ENCODE measurements around the gene OPRL1.

The OPRL1 gene

GRCh38 chr20:64044484-64045247, 35.2 kb upstream of the OPRL1 start:
- Histone ChIP-seq H3K4me3 (ENCODE audit: low read depth, low read length) (no peak overlapping the region), H3K9ac (ENCODE audit: low read length) (no peak overlapping the region), H3K27me3 (ENCODE audit: control insufficient read depth, insufficient read depth, low read length) (peaks cover 83% of the 10 kb centered on the region), H3K4me1 (ENCODE audit: control insufficient read depth, insufficient read depth, low read length) (peaks cover 29% of the 10 kb centered on the region), H3K9me3 (ENCODE audit: control insufficient read depth, insufficient read depth, low read depth, low read length) (no peaks in the 10 kb centered on the region), H3K27ac (ENCODE audit: low read depth, low read length) (no peak overlapping the region), H3K36me3 (ENCODE audit: control insufficient read depth, insufficient read depth, low read length) (no peaks in the 10 kb centered on the region)

DNA sequence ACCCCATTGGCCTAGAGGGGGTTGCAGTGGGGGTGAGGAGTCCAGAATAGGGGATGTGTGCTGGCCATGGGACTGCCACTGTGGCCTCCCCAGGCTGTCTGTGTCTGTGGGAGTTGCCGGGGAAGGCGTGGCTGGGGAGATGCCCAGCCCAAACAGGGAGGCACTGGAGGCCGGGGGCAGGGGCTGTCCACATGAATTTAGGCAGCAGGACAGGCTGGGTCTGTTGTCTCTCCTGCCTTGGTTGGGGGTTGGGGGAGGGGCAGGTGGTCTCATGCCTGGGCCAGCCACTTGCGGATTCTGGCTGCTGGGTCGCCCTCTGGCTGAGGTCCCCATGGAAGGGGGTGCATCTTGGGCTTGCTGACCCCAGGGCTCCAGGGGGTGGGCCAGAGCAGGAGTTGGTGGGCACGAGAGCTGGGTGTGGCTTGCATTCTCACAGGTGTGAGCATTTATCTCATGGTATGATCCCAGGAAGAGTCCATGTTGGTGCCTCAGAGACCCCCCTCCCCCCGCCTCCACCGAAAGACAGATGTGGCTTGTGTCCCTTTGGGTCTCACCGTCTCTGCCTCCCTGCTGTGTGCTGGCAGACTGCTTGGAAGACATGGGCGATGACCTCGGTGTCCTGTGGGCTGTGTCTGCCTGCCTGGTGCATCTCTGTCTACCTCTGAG, 34.4 kb upstream of the OPRL1 start:
- Histone ChIP-seq H3K9me3 (ENCODE audit: control insufficient read depth, insufficient read depth, low read depth, low read length) (no peaks in the 10 kb centered on the region), H3K9ac (ENCODE audit: low read length) (no peak overlapping the region), H3K27ac (ENCODE audit: low read depth, low read length) (no peak overlapping the region), H3K4me3 (ENCODE audit: low read depth, low read length) (no peak overlapping the region), H3K4me1 (ENCODE audit: control insufficient read depth, insufficient read depth, low read length) (peaks cover 36% of the 10 kb centered on the region), H3K36me3 (ENCODE audit: control insufficient read depth, insufficient read depth, low read length) (no peaks in the 10 kb centered on the region), H3K27me3 (ENCODE audit: control insufficient read depth, insufficient read depth, low read length) (peaks cover 83% of the 10 kb centered on the region)

DNA sequence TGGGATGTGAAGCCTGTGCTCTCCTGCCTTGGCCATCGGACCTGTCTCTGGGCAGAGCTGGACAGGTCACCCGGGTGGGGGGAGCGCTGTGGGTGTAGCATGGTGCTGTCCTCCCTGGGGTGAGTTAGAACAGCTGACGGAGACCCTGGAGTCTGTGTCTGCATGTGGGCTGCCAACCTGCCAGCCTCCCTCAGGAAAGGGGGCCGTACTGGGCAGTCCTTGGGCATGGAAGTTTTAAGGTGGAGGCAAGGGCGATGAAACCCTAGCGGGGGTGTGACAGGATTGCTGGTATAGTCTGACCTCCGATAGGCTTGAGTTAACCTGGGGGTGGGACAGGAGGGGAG, 32.9 kb upstream of the OPRL1 start:
- Histone ChIP-seq H3K9me3 (ENCODE audit: control insufficient read depth, insufficient read depth, low read depth, low read length) (no peaks in the 10 kb centered on the region), H3K4me3 (ENCODE audit: low read depth, low read length) (no peak overlapping the region), H3K4me1 (ENCODE audit: control insufficient read depth, insufficient read depth, low read length) (peaks cover 30% of the 10 kb centered on the region), H3K27me3 (ENCODE audit: control insufficient read depth, insufficient read depth, low read length) (peaks cover 80% of the 10 kb centered on the region), H3K36me3 (ENCODE audit: control insufficient read depth, insufficient read depth, low read length) (no peaks in the 10 kb centered on the region), H3K27ac (ENCODE audit: low read depth, low read length) (no peak overlapping the region), H3K9ac (ENCODE audit: low read length) (no peak overlapping the region)

GRCh38 chr20:64047968-64048401, 31.9 kb upstream of the OPRL1 start:
- H3K9ac ChIP-seq (ENCODE audit: low read length) = peak overlapping the region; percentile 33

GRCh38 chr20:64048402-64049044, 31.4 kb upstream of the OPRL1 start:
- no peaks in the 10 kb centered on the region for H3K9me3 ChIP-seq (ENCODE audit: control insufficient read depth, insufficient read depth, low read depth, low read length)
- peaks cover 73% of the 10 kb centered on the region for H3K27me3 ChIP-seq (ENCODE audit: control insufficient read depth, insufficient read depth, low read length)
- H3K9ac ChIP-seq (ENCODE audit: low read length) = peak overlapping the region; percentile 33
- H3K4me1 ChIP-seq (ENCODE audit: control insufficient read depth, insufficient read depth, low read length) = peaks cover 30% of the 10 kb centered on the region
- H3K27ac ChIP-seq (ENCODE audit: low read depth, low read length) = no peak overlapping the region
- H3K36me3 ChIP-seq (ENCODE audit: control insufficient read depth, insufficient read depth, low read length) = no peaks in the 10 kb centered on the region
- H3K4me3 ChIP-seq (ENCODE audit: low read depth, low read length) = peak overlapping the region; percentile 52

More at GRCh38 chr20:64047968-64048401, 31.9 kb upstream of the OPRL1 start:
- Histone ChIP-seq H3K4me3 (ENCODE audit: low read depth, low read length) (peak overlapping the region; percentile 52), H3K4me1 (ENCODE audit: control insufficient read depth, insufficient read depth, low read length) (peaks cover 26% of the 10 kb centered on the region), H3K27me3 (ENCODE audit: control insufficient read depth, insufficient read depth, low read length) (peaks cover 76% of the 10 kb centered on the region), H3K27ac (ENCODE audit: low read depth, low read length) (no peak overlapping the region), H3K9me3 (ENCODE audit: control insufficient read depth, insufficient read depth, low read depth, low read length) (no peaks in the 10 kb centered on the region), H3K36me3 (ENCODE audit: control insufficient read depth, insufficient read depth, low read length) (no peaks in the 10 kb centered on the region)

DNA sequence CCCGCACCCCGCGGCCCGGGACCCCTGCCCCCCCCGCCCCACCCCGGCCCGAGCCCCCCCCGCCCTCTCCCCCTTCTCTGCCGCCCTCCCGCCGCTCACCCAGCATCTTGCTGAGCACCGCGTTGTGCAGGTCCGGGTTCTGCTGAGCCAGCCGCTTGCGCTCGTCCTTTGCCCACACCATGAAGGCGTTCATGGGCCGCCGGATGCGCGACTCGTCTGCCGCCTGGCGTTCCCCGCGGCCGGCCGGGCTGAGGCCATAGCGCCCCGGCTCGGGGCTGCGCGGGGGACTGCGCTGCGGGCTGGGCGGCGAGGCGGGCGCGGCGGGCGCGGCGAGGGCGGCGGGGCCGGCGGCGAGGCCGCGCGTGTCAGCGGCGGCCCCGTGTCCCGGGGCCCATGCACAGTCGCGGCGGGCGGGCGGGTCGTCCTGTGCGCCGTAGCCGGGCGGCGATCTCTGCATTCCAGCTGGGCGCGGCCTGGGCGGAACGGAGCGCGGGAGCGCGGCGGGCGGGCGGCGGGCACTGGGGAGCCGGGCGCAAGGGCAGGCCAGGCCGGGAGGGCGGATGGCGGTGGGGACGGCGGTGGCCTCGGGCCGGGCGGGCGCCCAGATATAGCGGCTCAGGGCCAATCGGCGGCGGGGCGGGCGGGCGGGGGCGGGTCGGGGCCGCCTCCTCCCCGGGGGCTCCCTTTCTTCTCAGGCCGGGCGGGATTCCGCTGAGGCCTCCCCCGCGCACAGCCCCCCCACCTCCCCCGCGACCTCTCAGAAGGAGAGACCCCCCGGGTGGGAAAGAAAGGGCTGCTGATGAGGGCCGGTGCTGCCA, 30.6 kb upstream of the OPRL1 start, which contains the start of gene SOX18:
TSS of gene SOX18 (minus strand) at position 580 of the 818 bp plus-strand sequence. CDS start at position 457, 123 bp downstream.
- Histone ChIP-seq H3K27me3 (ENCODE audit: control insufficient read depth, insufficient read depth, low read length) (peaks cover 66% of the 10 kb centered on the region), H3K4me1 (ENCODE audit: control insufficient read depth, insufficient read depth, low read length) (peaks cover 37% of the 10 kb centered on the region), H3K9ac (ENCODE audit: low read length) (peak within 1 kb of the TSS; percentile 33), H3K9me3 (ENCODE audit: control insufficient read depth, insufficient read depth, low read depth, low read length) (no peaks in the 10 kb centered on the region), H3K36me3 (ENCODE audit: control insufficient read depth, insufficient read depth, low read length) (no peaks in the 10 kb centered on the region), H3K27ac (ENCODE audit: low read depth, low read length) (no peak within 1 kb of the TSS), H3K4me3 (ENCODE audit: low read depth, low read length) (peak within 1 kb of the TSS; percentile 52)

DNA sequence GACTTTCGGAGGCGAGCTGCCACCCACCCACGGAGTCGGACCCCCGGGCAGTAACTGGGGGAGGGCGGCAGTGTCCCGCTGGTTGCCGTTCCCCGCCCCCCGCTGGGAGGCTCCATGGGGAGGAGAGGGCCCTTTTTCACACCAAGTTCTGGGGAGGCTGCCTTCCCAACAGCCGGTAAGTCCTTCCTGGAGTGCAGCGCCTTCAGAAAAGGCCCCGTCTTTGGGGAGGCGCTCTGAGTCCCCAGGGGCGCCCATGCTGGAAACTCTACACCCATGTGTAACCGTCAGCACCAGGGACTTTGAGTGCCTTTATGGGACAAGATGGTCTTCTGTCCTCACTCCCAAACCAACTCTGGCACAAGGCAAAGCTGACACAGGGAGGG, 30.0 kb upstream of the OPRL1 start:
- H3K27ac ChIP-seq (ENCODE audit: low read depth, low read length) = no peak overlapping the region
- no peak overlapping the region for H3K9ac ChIP-seq (ENCODE audit: low read length)
- peak overlapping the region; percentile 42 for H3K4me3 ChIP-seq (ENCODE audit: low read depth, low read length)

GRCh38 chr20:64050261-64051032, 29.4 kb upstream of the OPRL1 start:
- Histone ChIP-seq H3K9ac (ENCODE audit: low read length) (no peak overlapping the region), H3K27ac (ENCODE audit: low read depth, low read length) (no peak overlapping the region), H3K27me3 (ENCODE audit: control insufficient read depth, insufficient read depth, low read length) (peaks cover 56% of the 10 kb centered on the region), H3K9me3 (ENCODE audit: control insufficient read depth, insufficient read depth, low read depth, low read length) (no peaks in the 10 kb centered on the region), H3K36me3 (ENCODE audit: control insufficient read depth, insufficient read depth, low read length) (no peaks in the 10 kb centered on the region), H3K4me1 (ENCODE audit: control insufficient read depth, insufficient read depth, low read length) (peaks cover 31% of the 10 kb centered on the region), H3K4me3 (ENCODE audit: low read depth, low read length) (peak overlapping the region; percentile 42)

More for the DNA sequence above, 30.0 kb upstream of the OPRL1 start:
- Histone ChIP-seq H3K9me3 (ENCODE audit: control insufficient read depth, insufficient read depth, low read depth, low read length) (no peaks in the 10 kb centered on the region), H3K4me1 (ENCODE audit: control insufficient read depth, insufficient read depth, low read length) (peaks cover 37% of the 10 kb centered on the region), H3K36me3 (ENCODE audit: control insufficient read depth, insufficient read depth, low read length) (no peaks in the 10 kb centered on the region), H3K27me3 (ENCODE audit: control insufficient read depth, insufficient read depth, low read length) (peaks cover 62% of the 10 kb centered on the region)

DNA sequence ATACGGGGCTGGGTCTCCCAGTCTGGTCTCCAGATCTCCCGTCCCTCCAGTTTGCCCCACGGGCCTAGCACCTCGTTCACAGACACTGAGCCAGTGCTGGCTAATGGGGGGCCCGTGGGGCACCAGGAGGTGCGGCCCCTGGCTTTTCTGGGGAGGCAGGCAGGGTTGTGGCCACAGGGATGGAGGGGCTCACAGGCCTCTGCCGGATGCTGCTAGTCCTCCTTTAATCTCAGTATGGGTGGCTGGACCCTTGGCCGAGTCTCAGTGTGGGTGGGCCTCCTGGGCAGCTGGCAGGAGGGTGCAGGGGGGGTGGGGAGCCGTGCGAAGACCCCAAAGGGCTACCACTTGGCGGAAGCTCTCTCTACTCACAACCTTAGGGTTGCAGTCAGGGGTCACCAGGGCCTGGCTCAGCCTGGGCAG, 28.8 kb upstream of the OPRL1 start:
- peaks cover 50% of the 10 kb centered on the region for H3K27me3 ChIP-seq (ENCODE audit: control insufficient read depth, insufficient read depth, low read length)
- no peak overlapping the region for H3K4me3 ChIP-seq (ENCODE audit: low read depth, low read length)
- H3K9me3 ChIP-seq (ENCODE audit: control insufficient read depth, insufficient read depth, low read depth, low read length) = no peaks in the 10 kb centered on the region
- H3K9ac ChIP-seq (ENCODE audit: low read length) = no peak overlapping the region
- H3K4me1 ChIP-seq (ENCODE audit: control insufficient read depth, insufficient read depth, low read length) = peaks cover 32% of the 10 kb centered on the region
- no peaks in the 10 kb centered on the region for H3K36me3 ChIP-seq (ENCODE audit: control insufficient read depth, insufficient read depth, low read length)
- H3K27ac ChIP-seq (ENCODE audit: low read depth, low read length) = no peak overlapping the region

Data from HUES6 (cell line).